T-cell (primary cell): Measurements from ENCODE around the gene RIMBP3C. TPM values are rescaled to one million over a fixed set of nuclear protein-coding genes. Genes with fewer than 3 reads are reported as not detected.
A peak's percentile ranks its signal among the peaks of the same experiment; 100 is the strongest.

Source experiments
- ATAC-seq, 4 experiments: fragments of 200-7000 bp in 3 of 4; fragments of 150-1000 bp in 1 of 4; cut with Tn5 transposase; replicated peaks in 1 of 4; 1 replicate in 3 of 4; 2 replicates in 1 of 4; pipeline ENCODE4 v1.10.0; 2021; ENCODE audit warnings: moderate library complexity in 3 of 4, mild to moderate bottlenecking in 2 of 4, moderate number of reproducible peaks in 1 of 4
- CTCF ChIA-PET, 2 donors: fragments of 300-600 bp; sonication (Branson Sonifier 250); formaldehyde crosslinking; loops; one replicate each; lab custom pipeline; 2022; ENCODE audit warnings: antibody characterized with exemption in 2 of 2; lab: Charles Lee
- POLR2A ChIA-PET, 2 donors: fragments of 300-600 bp; sonication (Branson Sonifier 250); formaldehyde crosslinking; loops; one replicate each; lab custom pipeline; 2022; ENCODE audit warnings: antibody characterized with exemption in 2 of 2; lab: Charles Lee
- DNase-seq, 35 experiments: peaks; one replicate each; pipeline versions ENCODE4 v3.0.0 to v3.0.0-alpha.2; 2013 to 2023
- H3K27ac ChIP-seq: one replicate; pipeline ENCODE4 v1.5.1; 2013; ENCODE audit warnings: low read length
- H3K27me3 ChIP-seq, 2 experiments: replicated peaks in 1 of 2; 1 replicate in 1 of 2; 2 replicates in 1 of 2; pipeline versions ENCODE4 v1.6.1 to v1.7.0; 2013; ENCODE audit warnings: low read length in 1 of 2, mixed read lengths in 1 of 2; ENCODE audit not compliant: control insufficient read depth in 2 of 2, insufficient read depth in 2 of 2; ENCODE audit errors: extremely low read depth in 1 of 2
- H3K36me3 ChIP-seq, 2 donors: 1 replicate in 1 of 2; 2 replicates in 1 of 2; pipeline versions ENCODE4 v1.6.1 to v1.7.0; 2013; ENCODE audit warnings: low read length in 1 of 2; ENCODE audit not compliant: control insufficient read depth in 2 of 2, insufficient read depth in 1 of 2; ENCODE audit errors: extremely low read depth in 1 of 2
- H3K4me1 ChIP-seq, 2 experiments: 1 replicate in 1 of 2; 2 replicates in 1 of 2; pipeline versions ENCODE4 v1.6.1 to v1.7.0; 2013; ENCODE audit warnings: low read length in 2 of 2, mixed read lengths in 1 of 2; ENCODE audit not compliant: insufficient read depth in 2 of 2, control insufficient read depth in 1 of 2; ENCODE audit errors: extremely low read depth in 1 of 2
- H3K4me3 ChIP-seq, 2 donors: 1 replicate in 1 of 2; 2 replicates in 1 of 2; pipeline versions ENCODE4 v1.5.1 to v1.7.0; 2013; ENCODE audit warnings: mild to moderate bottlenecking in 2 of 2, low read length in 1 of 2, moderate library complexity in 1 of 2; ENCODE audit not compliant: control insufficient read depth in 1 of 2; ENCODE audit errors: extremely low read depth in 1 of 2
- H3K9me3 ChIP-seq: 2 replicates; pipeline ENCODE4 v1.7.0; 2013
- H3K27ac Mint-ChIP-seq, 2 donors: one replicate each; pipeline ENCODE4 v1.8.0; 2020 to 2021; ENCODE audit warnings: mild to moderate bottlenecking in 2 of 2, mixed read lengths in 2 of 2
- H3K27me3 Mint-ChIP-seq, 2 donors: one replicate each; pipeline ENCODE4 v1.8.0; 2021 to 2022; ENCODE audit warnings: mixed read lengths in 2 of 2
- H3K36me3 Mint-ChIP-seq: one replicate; pipeline ENCODE4 v1.8.0; 2021; ENCODE audit warnings: mixed read lengths
- H3K4me1 Mint-ChIP-seq, 3 donors: one replicate each; pipeline ENCODE4 v1.8.0; 2020 to 2022; ENCODE audit warnings: mixed read lengths in 3 of 3, mild to moderate bottlenecking in 1 of 3
- H3K4me3 Mint-ChIP-seq, 3 donors: one replicate each; pipeline ENCODE4 v1.8.0; 2020 to 2022; ENCODE audit warnings: mild to moderate bottlenecking in 3 of 3, mixed read lengths in 3 of 3, moderate library complexity in 3 of 3
- H3K9me3 Mint-ChIP-seq, 3 donors: one replicate each; pipeline ENCODE4 v1.8.0; 2020 to 2022; ENCODE audit warnings: mixed read lengths in 3 of 3
- WGBS: methylation state at CpG from one replicate; pipeline ENCODE4 v1.1.5; 2013; ENCODE audit warnings: missing lambda C conversion rate; ENCODE audit not compliant: insufficient coverage; 5-methylcytosine and 5-hydroxymethylcytosine counted together
- total RNA-seq, 35 experiments: library from RNA in 6 of 35; stranded (reverse) in 6 of 35; fragments of 120-200 nt in 1 of 35; gene quantifications; one replicate each; pipeline versions ENCODE4 v1.2.1 to v1.2.4 and lab custom pipeline; 2013 to 2026

RIMBP3C gene
- total RNA-seq, 5 donors from 2014 or later (not counting 1 experiment from before 2014, with no cell fraction given) = 2.8 to 4.7 (median 3.9) TPM; not detected in 2

DNA sequence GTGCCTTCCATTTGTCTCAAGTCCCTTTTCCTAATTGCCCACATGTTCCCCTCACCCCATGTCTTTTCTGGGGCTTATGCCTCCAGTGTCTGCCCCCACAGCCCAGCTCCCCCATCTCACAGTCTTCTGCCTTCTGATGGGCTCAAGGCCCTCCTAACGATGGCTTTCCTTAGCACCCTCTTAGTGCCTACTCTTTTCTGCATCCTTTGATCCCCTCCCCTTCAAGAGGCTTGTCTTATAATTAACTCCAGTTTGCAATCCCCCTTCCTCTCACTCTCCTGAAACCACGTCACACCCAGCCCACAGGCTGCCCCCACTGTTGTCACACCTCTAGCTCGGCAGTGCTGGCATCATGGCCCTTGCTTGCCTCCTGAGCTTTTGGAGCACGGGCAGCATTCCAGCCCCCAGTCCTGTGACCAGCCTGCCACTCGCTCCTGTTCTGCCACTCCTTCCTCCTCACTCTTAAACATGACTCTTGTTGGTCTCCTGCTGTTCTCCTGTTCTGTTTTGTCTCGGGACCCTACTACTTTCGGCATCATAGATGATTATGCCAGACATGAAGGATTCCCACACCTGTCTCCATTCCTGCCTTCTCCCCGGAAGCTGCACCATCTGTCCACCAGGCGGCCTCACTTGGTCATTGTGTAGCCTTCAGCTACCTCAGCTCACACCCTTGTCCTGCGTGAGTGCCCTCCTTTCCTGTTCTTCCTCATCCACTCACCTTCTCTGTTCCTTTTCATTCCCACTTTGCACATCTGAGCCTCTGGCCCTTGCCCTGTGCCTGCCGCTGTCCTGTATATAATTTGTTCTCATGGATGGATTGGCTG, 42.4 kb upstream of the RIMBP3C start:
- H3K4me3 Mint-ChIP-seq = no peak overlapping the region
- DNase-seq (no peak), ATAC-seq (no peak)
- H3K36me3 Mint-ChIP-seq = peaks cover 40% of the 10 kb centered on the region
- ChIA-PET POLR2A (interaction anchor here in 1 of 2 donors (0.6 kb wide), 1 partner anchor 32 kb away, joined by 6 read pairs; no protein-coding TSS in a partner anchor), CTCF (no interaction called here)
- Histone ChIP-seq H3K9me3 (no peaks in the 10 kb centered on the region), H3K27ac (no peak overlapping the region), H3K27me3 (no peaks in the 10 kb centered on the region), H3K4me1 (peaks cover 0 to 35% of the 10 kb centered on the region in 2 experiments), H3K36me3 (peaks cover 3 to 37% of the 10 kb centered on the region in 2 donors), H3K4me3 (no peak overlapping the region)
- 82% methylated on average over 10 of the region's 11 CpGs for WGBS
- H3K9me3 Mint-ChIP-seq = no peaks in the 10 kb centered on the region
- peak overlapping the region in 1 of 2 donors; percentile 40 for H3K27ac Mint-ChIP-seq
- no peaks in the 10 kb centered on the region for H3K27me3 Mint-ChIP-seq
- H3K4me1 Mint-ChIP-seq = peaks cover 66 to 70% (median 68%) of the 10 kb centered on the region in 3 donors

DNA sequence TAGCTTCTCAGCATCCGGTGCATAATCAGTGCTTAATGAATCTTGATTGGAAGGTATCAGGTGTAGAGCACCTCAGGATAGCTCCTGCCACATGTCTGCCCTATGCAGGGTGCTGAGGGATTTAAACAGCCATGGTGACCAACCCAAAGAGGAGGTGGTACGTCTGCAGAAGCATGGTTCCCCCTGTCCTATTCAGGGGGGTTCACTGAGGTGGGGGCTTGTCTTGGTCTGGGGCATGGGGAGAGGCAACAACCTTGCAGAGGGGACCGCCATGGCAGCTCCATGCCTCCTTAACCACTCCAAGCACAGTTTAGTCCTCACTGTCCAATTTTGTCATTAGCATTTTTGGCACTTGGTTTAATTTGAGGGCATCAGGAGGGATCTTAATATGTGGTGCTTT, 41.2 kb upstream of the RIMBP3C start:
- no peak for DNase-seq
- Mint-ChIP-seq H3K4me3 (no peak overlapping the region), H3K9me3 (no peaks in the 10 kb centered on the region), H3K27me3 (no peaks in the 10 kb centered on the region), H3K36me3 (peaks cover 40% of the 10 kb centered on the region), H3K4me1 (peaks cover 65 to 75% (median 74%) of the 10 kb centered on the region in 3 donors), H3K27ac (no peak overlapping the region)
- Histone ChIP-seq H3K4me1 (peaks cover 0 to 43% of the 10 kb centered on the region in 2 experiments), H3K4me3 (no peak overlapping the region), H3K9me3 (no peaks in the 10 kb centered on the region), H3K27me3 (no peaks in the 10 kb centered on the region), H3K27ac (no peak overlapping the region), H3K36me3 (peaks cover 5 to 35% of the 10 kb centered on the region in 2 donors)
- CTCF ChIA-PET = interaction anchor here in 1 of 2 donors (1.0 kb wide), 1 partner anchor 16 kb away, joined by 3 read pairs; no protein-coding TSS in a partner anchor
- ATAC-seq = no peak
- no CpG with 5 or more reads among the region's 3 CpGs for whole genome bisulfite sequencing
- POLR2A ChIA-PET = interaction anchor here in 1 of 2 donors (0.5 kb wide), 1 partner anchor 27 kb away, joined by 7 read pairs; no protein-coding TSS in a partner anchor

DNA sequence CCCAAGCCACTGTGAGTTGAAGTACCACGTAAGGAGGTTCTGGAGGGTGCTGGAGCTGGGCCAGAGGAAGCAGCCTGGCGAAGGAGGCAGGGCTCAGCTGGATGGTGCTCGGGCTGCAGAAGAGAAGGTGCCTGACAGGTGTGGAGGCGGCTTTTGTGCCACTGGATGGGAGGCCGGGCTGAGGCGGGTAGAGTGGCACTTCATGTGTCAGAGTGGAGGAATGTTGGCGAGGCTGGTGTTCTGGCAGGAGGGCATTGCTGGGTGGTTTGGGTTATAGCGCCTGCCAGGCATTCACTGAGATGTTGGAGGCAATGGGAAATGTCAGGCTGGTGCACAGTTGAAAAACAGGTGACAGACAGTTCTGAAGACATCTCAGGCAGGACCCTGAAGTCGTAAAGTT, 40.4 kb upstream of the RIMBP3C start:
- DNase-seq = no peak
- 80% methylated on average over 7 of the region's 9 CpGs for WGBS
- H3K27me3 ChIP-seq = no peaks in the 10 kb centered on the region
- no peak overlapping the region for H3K27ac ChIP-seq
- H3K36me3 Mint-ChIP-seq = peaks cover 38% of the 10 kb centered on the region
- H3K4me1 ChIP-seq = peaks cover 0 to 45% of the 10 kb centered on the region in 2 experiments
- H3K27me3 Mint-ChIP-seq = no peaks in the 10 kb centered on the region
- CTCF ChIA-PET = interaction anchor here in 1 of 2 donors (1.0 kb wide), 1 partner anchor 16 kb away, joined by 3 read pairs; no protein-coding TSS in a partner anchor
- H3K9me3 Mint-ChIP-seq = no peaks in the 10 kb centered on the region
- peak overlapping the region; percentile 33 to 55 for H3K27ac Mint-ChIP-seq
- POLR2A ChIA-PET = no interaction called here
- H3K36me3 ChIP-seq = peaks cover 6 to 33% of the 10 kb centered on the region in 2 donors
- H3K9me3 ChIP-seq = no peaks in the 10 kb centered on the region
- peak overlapping the region in 1 of 3 donors; percentile 15 for H3K4me3 Mint-ChIP-seq
- no peak for ATAC-seq
- H3K4me1 Mint-ChIP-seq = peaks cover 71 to 80% (median 80%) of the 10 kb centered on the region in 3 donors
- H3K4me3 ChIP-seq = no peak overlapping the region

DNA sequence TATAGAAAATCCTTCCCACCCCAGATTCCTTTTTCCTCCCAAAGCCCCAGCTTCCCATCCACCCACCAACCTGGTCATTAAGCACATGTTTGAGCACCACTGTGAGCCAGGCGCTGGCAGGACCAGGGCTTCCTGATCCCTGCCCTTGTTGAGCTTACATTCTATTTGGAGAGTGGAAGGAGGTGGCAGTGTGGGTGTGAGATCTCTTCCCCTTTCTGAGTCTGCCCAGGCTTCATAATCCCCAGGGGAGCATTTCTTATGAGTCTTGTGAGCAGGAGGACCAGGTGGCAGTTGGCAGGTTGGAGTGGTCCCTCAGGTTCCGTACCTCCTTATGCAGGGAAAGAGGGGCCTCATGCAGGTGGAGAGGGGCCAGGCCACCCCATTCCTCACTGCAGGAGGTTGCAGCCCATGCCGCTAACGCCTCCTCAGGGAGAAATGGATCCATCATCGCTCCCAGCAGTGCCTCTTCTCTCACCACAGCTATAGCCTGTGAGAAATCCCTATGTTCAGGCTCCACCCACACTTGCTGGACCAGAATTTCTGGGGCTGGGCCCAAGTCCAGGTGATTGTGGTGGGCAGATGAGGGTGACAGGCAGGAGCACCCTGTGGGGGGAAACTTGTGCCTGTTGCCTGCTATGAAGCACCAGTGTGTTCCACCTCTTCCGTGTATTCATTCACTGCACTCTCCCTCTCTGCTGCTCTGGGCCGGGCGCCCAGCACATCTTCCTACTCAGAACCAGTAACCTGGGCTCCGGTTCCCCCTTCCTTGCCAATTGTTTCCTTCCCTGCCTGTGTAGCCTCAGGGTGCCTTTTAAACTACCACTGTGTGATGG, 39.8 kb upstream of the RIMBP3C start:
- DNase-seq = no peak
- Histone ChIP-seq H3K9me3 (no peaks in the 10 kb centered on the region), H3K4me1 (peaks cover 0 to 48% of the 10 kb centered on the region in 2 experiments), H3K36me3 (peaks cover 6 to 32% of the 10 kb centered on the region in 2 donors), H3K27ac (no peak overlapping the region), H3K27me3 (no peaks in the 10 kb centered on the region), H3K4me3 (no peak overlapping the region)
- Mint-ChIP-seq H3K9me3 (no peaks in the 10 kb centered on the region), H3K27me3 (no peaks in the 10 kb centered on the region), H3K27ac (peak overlapping the region; percentile 46 to 55), H3K4me3 (peak overlapping the region in 1 of 3 donors; percentile 15), H3K4me1 (peaks cover 71 to 81% (median 78%) of the 10 kb centered on the region in 3 donors), H3K36me3 (peaks cover 37% of the 10 kb centered on the region)
- 100% methylated on average over 1 of the region's 9 CpGs for WGBS
- CTCF ChIA-PET = no interaction called here
- POLR2A ChIA-PET = interaction anchor here in 1 of 2 donors (0.6 kb wide), 1 partner anchor 724 kb away, joined by 3 read pairs; no protein-coding TSS in a partner anchor
- no peak for ATAC-seq

DNA sequence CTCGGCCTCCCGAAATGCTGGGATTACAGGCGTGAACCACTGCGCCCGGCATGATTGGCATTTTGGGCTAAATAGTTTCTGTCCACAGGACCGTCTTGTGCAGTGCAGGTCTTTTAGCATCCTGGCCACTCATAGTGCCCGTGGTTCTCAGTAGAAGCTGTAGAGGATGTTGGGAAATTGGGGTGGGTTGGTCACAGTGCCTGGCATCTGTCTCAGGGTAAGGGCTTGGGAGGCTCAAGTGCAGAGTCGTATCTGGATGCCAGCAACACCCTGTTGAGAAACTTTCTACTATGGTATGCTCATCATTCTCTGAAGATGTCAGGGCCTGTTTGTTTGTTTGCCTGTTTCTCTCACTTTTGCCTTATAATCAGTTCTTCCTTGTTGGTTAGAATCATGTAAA, 38.1 kb upstream of the RIMBP3C start:
- ChIA-PET POLR2A (no interaction called here), CTCF (interaction anchor here in 1 of 2 donors (0.8 kb wide), 1 partner anchor 58 kb away, joined by 3 read pairs; no protein-coding TSS in a partner anchor)
- no peak overlapping the region for H3K4me3 ChIP-seq
- DNase-seq (no peak), ATAC-seq (no peak)
- H3K27ac ChIP-seq = no peak overlapping the region
- no peaks in the 10 kb centered on the region for H3K9me3 ChIP-seq
- WGBS = 94% methylated on average over 7 of the region's 8 CpGs
- Mint-ChIP-seq H3K36me3 (peaks cover 27% of the 10 kb centered on the region), H3K4me3 (peak overlapping the region in 1 of 3 donors; percentile 34), H3K27me3 (no peaks in the 10 kb centered on the region), H3K9me3 (no peaks in the 10 kb centered on the region), H3K27ac (no peak overlapping the region), H3K4me1 (peaks cover 69 to 79% (median 77%) of the 10 kb centered on the region in 3 donors)
- peaks cover 3 to 17% of the 10 kb centered on the region in 2 donors for H3K36me3 ChIP-seq
- H3K27me3 ChIP-seq = no peaks in the 10 kb centered on the region
- H3K4me1 ChIP-seq = peaks cover 0 to 58% of the 10 kb centered on the region in 2 experiments
